GM21737 (cell line): Measurements from ENCODE around the gene AFF3.

Experiments used
- ATAC-seq: cut with Tn5 transposase; IDR thresholded peaks from one replicate; pipeline ENCODE4 v1.9.1; 2021; ENCODE audit warnings: mild to moderate bottlenecking, moderate library complexity; ENCODE audit not compliant: unreplicated experiment

AFF3 gene

GRCh38 chr2:99864561-99865553 lies 277.5 kb downstream of the AFF3 start:
- no peak for ATAC-seq

GRCh38 chr2:99863903-99864270 lies 278.5 kb downstream of the AFF3 start:
- no peak for ATAC-seq

- ATAC-seq = no peak
These were observed 279.0 kb downstream of the AFF3 start for GRCh38 chr2:99863236-99863902.

GRCh38 chr2:99862566-99862965 lies 279.8 kb downstream of the AFF3 start:
- no peak for ATAC-seq

- peak; percentile 55 for ATAC-seq
These were observed 281.0 kb downstream of the AFF3 start for GRCh38 chr2:99861376-99861760.

- no peak for ATAC-seq
These were observed 281.5 kb downstream of the AFF3 start for GRCh38 chr2:99860720-99861375.

- ATAC-seq = no peak
These were observed 283.3 kb downstream of the AFF3 start for GRCh38 chr2:99858951-99859596.

GRCh38 chr2:99857867-99858444 lies 284.4 kb downstream of the AFF3 start:
- ATAC-seq = no peak

- no peak for ATAC-seq
These were observed 285.0 kb downstream of the AFF3 start for GRCh38 chr2:99857372-99857771.

- ATAC-seq = no peak
These were observed 286.3 kb downstream of the AFF3 start for GRCh38 chr2:99856119-99856518.

GRCh38 chr2:99854236-99854852 lies 288.0 kb downstream of the AFF3 start:
- no peak for ATAC-seq

- no peak for ATAC-seq
These were observed 289.4 kb downstream of the AFF3 start for GRCh38 chr2:99852956-99853355.

GRCh38 chr2:99852376-99852934 lies 289.9 kb downstream of the AFF3 start:
- no peak for ATAC-seq

- ATAC-seq = no peak
These were observed 290.6 kb downstream of the AFF3 start for GRCh38 chr2:99851811-99852210.

GRCh38 chr2:99851089-99851488 lies 291.3 kb downstream of the AFF3 start:
- no peak for ATAC-seq

GRCh38 chr2:99850084-99850710 lies 292.2 kb downstream of the AFF3 start:
- ATAC-seq = no peak

GRCh38 chr2:99846462-99847107 lies 295.8 kb downstream of the AFF3 start:
- ATAC-seq = no peak

- no peak for ATAC-seq
These were observed 297.1 kb downstream of the AFF3 start for GRCh38 chr2:99845296-99845695.

- no peak for ATAC-seq
These were observed 299.9 kb downstream of the AFF3 start for GRCh38 chr2:99842451-99842850.
